ENCODE data around the gene LDLRAD4. TPM values are rescaled to one million over a fixed set of nuclear protein-coding genes. Genes with fewer than 3 reads are reported as not detected.

The LDLRAD4 gene
- total and polyA plus RNA-seq, 2 experiments from 2014 or later: 0.73 to 1.9 TPM

DNA sequence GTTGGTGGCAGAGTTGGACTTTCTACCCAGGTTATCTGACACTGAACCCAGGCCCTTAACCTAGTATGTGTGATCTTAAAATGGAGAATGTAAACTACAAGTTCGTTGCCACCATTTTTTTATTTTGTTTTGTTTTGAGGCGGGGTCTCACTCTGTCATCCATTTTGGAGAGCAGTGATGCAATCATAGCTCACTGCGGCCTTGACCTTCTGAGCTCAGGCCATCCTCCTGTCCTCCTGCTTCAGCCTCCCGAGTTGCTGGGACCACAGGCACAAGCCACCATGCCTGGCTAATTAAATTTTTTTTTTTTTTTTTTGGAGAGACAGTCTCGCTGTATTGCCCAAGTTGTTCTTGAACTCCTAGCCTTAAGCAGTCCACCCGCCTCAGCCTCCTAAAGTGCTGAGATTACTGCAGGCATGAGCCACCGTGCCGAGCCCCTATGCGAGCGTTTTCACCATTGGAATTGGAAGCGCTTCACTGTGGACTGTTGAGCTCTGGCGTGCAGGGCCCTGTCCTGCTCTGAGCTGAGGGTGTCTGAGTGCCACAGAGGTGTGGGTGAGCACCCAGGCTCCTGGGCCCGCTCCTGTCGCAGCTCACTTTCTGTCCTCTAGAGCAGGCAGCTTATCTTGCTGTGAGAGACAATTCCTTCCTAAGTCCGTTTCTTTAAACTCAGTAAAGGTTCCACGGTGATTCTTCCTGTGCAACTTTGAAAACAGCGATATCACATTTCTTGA lies 186.9 kb downstream of the LDLRAD4 start (continued):
- TF ChIP-seq, protein P1, sequence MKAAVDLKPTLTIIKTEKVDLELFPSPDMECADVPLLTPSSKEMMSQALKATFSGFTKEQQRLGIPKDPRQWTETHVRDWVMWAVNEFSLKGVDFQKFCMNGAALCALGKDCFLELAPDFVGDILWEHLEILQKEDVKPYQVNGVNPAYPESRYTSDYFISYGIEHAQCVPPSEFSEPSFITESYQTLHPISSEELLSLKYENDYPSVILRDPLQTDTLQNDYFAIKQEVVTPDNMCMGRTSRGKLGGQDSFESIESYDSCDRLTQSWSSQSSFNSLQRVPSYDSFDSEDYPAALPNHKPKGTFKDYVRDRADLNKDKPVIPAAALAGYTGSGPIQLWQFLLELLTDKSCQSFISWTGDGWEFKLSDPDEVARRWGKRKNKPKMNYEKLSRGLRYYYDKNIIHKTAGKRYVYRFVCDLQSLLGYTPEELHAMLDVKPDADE (IDR thresholded peaks at IDR 0.05): no peak
- TF ChIP-seq POLR2AphosphoS5 (IDR thresholded peaks at IDR 0.05; ENCODE audit: low read depth): no peak
- no peak for TF ChIP-seq ZNF331 (CRISPR knock-in tag; IDR thresholded peaks at IDR 0.05; ENCODE audit: low read depth)
- TF ChIP-seq, protein P2, sequence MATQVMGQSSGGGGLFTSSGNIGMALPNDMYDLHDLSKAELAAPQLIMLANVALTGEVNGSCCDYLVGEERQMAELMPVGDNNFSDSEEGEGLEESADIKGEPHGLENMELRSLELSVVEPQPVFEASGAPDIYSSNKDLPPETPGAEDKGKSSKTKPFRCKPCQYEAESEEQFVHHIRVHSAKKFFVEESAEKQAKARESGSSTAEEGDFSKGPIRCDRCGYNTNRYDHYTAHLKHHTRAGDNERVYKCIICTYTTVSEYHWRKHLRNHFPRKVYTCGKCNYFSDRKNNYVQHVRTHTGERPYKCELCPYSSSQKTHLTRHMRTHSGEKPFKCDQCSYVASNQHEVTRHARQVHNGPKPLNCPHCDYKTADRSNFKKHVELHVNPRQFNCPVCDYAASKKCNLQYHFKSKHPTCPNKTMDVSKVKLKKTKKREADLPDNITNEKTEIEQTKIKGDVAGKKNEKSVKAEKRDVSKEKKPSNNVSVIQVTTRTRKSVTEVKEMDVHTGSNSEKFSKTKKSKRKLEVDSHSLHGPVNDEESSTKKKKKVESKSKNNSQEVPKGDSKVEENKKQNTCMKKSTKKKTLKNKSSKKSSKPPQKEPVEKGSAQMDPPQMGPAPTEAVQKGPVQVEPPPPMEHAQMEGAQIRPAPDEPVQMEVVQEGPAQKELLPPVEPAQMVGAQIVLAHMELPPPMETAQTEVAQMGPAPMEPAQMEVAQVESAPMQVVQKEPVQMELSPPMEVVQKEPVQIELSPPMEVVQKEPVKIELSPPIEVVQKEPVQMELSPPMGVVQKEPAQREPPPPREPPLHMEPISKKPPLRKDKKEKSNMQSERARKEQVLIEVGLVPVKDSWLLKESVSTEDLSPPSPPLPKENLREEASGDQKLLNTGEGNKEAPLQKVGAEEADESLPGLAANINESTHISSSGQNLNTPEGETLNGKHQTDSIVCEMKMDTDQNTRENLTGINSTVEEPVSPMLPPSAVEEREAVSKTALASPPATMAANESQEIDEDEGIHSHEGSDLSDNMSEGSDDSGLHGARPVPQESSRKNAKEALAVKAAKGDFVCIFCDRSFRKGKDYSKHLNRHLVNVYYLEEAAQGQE (IDR thresholded peaks at IDR 0.05; ENCODE audit: unreplicated experiment): no peak
- TF ChIP-seq ZNF114 (CRISPR knock-in tag; IDR thresholded peaks at IDR 0.05): no peak
- no peak for TF ChIP-seq EZH2phosphoT487 (IDR thresholded peaks at IDR 0.05; ENCODE audit: unreplicated experiment)
- TF ChIP-seq NANOG (IDR thresholded peaks at IDR 0.05; ENCODE audit: borderline replicate concordance): no peak
- TF ChIP-seq JUNB (IDR thresholded peaks at IDR 0.05; ENCODE audit: unreplicated experiment): no peak
- TF ChIP-seq STAT1 (IDR thresholded peaks at IDR 0.05; ENCODE audit: unreplicated experiment): no peak

DNA sequence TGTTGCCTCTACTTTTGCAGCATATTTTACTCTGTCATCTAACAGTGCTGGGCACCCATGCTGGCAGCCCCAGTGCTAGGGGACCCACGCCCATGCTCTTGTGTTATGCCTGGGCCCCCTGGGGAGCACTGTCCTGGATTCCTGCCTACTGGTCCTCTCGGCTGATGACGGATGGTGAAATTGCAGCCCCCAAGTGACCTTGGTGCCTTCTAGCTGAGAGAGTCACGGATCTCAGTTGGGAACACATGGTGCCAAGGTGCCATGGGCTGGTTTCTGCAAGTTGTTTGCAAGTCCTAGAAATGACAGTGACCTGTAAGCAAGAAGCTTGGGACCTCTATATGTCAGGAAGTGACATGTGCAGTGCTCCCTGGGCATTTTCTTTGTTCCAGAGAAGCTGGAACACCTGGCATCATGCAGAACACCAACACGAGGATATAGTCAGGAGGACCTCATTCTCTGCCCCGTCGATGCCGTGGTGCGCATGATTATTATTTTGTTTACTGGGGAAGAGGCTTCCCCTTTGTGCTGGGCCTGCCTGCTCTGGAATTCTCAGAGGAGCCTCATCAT lies 187.6 kb downstream of the LDLRAD4 start:
- Histone ChIP-seq H3K4me2 (no peak overlapping the region), H3K27ac (ENCODE audit: low read depth) (no peak overlapping the region), H3K4me3 (no peak overlapping the region), H3K36me3 (ENCODE audit: insufficient read depth) (no peaks in the 10 kb centered on the region), H3K27me3 (ENCODE audit: insufficient read depth) (no peaks in the 10 kb centered on the region), H3K9me2 (ENCODE audit: insufficient read depth) (no peaks in the 10 kb centered on the region), H3K4me1 (ENCODE audit: insufficient read depth) (no peaks in the 10 kb centered on the region), H3K79me2 (replicated peaks; ENCODE audit: insufficient read depth) (no peaks in the 10 kb centered on the region), H4K20me1 (replicated peaks; ENCODE audit: insufficient read depth) (no peaks in the 10 kb centered on the region), H3F3A (replicated peaks; ENCODE audit: low read depth) (no peaks in the 10 kb centered on the region), H2AFZ (no peak overlapping the region)
- Mint-ChIP-seq H3K36me3 (ENCODE audit: low read depth) (no peaks in the 10 kb centered on the region), H3K4me1 (no peaks in the 10 kb centered on the region), H3K27ac (no peak overlapping the region), H3K9me3 (no peaks in the 10 kb centered on the region), H3K4me3 (no peak overlapping the region), H3K27me3 (ENCODE audit: insufficient read depth, low read depth, poor library complexity) (peaks cover 6% of the 10 kb centered on the region)
- DNase-seq (ENCODE audit: low spot score) (no peak), ATAC-seq (no peak)
- TF ChIP-seq, protein P2 (IDR thresholded peaks at IDR 0.05; ENCODE audit: unreplicated experiment): no peak
- TF ChIP-seq, protein P1 (IDR thresholded peaks at IDR 0.05): no peak
- TF ChIP-seq EZH2phosphoT487 (IDR thresholded peaks at IDR 0.05; ENCODE audit: unreplicated experiment) (no peak), ZNF114 (CRISPR knock-in tag; IDR thresholded peaks at IDR 0.05) (no peak), EZH2 (IDR thresholded peaks at IDR 0.05; ENCODE audit: low read depth, unreplicated experiment) (no peak), STAT1 (IDR thresholded peaks at IDR 0.05; ENCODE audit: unreplicated experiment) (no peak)
- TF ChIP-seq, protein P3, sequence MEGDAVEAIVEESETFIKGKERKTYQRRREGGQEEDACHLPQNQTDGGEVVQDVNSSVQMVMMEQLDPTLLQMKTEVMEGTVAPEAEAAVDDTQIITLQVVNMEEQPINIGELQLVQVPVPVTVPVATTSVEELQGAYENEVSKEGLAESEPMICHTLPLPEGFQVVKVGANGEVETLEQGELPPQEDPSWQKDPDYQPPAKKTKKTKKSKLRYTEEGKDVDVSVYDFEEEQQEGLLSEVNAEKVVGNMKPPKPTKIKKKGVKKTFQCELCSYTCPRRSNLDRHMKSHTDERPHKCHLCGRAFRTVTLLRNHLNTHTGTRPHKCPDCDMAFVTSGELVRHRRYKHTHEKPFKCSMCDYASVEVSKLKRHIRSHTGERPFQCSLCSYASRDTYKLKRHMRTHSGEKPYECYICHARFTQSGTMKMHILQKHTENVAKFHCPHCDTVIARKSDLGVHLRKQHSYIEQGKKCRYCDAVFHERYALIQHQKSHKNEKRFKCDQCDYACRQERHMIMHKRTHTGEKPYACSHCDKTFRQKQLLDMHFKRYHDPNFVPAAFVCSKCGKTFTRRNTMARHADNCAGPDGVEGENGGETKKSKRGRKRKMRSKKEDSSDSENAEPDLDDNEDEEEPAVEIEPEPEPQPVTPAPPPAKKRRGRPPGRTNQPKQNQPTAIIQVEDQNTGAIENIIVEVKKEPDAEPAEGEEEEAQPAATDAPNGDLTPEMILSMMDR (conservative IDR thresholded peaks at IDR 0.05; ENCODE audit: low read depth in 2 of 2): no peak

All from GM23338 (cell line).